Astrocyte of the spinal cord (primary cell): ENCODE data around the gene MCF2L2.
A peak's percentile ranks its signal among the peaks of the same experiment; 100 is the strongest.

Source experiments
- DNase-seq: peaks from one replicate; pipeline ENCODE4 v3.0.0; 2011; ENCODE audit warnings: low read depth, low spot score
- H3K4me3 ChIP-seq: 2 replicates; pipeline ENCODE4 v1.5.1; 2011; ENCODE audit warnings: low read depth, mild to moderate bottlenecking, low read length, moderate library complexity
- CTCF ChIP-seq: IDR thresholded peaks from 2 replicates; pipeline ENCODE4 v1.5.1; 2012; ENCODE audit warnings: low read depth, mild to moderate bottlenecking, low read length, inconsistent platforms
- in situ Hi-C: cut with HindIII; loops from 2 replicates; pipeline ENCODE4 v1.10.0; 2017; ENCODE audit warnings: low sequenced_read_pairs

MCF2L2 gene

GRCh38 chr3:183151821-183152351 is 276.5 kb downstream of the MCF2L2 start:
- in situ Hi-C loops, result no loop called here
- no peak overlapping the region for H3K4me3 ChIP-seq
- DNase-seq, result no peak
- no peak for TF ChIP-seq CTCF

- no peak overlapping the region for H3K4me3 ChIP-seq
- in situ Hi-C loops, result no loop called here
- DNase-seq, result no peak
- TF ChIP-seq CTCF, result no peak
Observed at GRCh38 chr3:183151086-183151485, 277.3 kb downstream of the MCF2L2 start.

GRCh38 chr3:183149915-183150750 is 278.3 kb downstream of the MCF2L2 start:
- DNase-seq, result no peak
- no peak overlapping the region for H3K4me3 ChIP-seq
- in situ Hi-C loops, result no loop called here
- no peak for TF ChIP-seq CTCF

GRCh38 chr3:183148056-183148455 is 280.4 kb downstream of the MCF2L2 start:
- H3K4me3 ChIP-seq, result no peak overlapping the region
- in situ Hi-C loops, result no loop called here
- no peak for TF ChIP-seq CTCF
- peak; percentile 88 for DNase-seq

GRCh38 chr3:183144363-183144762 is 284.1 kb downstream of the MCF2L2 start:
- no peak for TF ChIP-seq CTCF
- in situ Hi-C loops, result no loop called here
- H3K4me3 ChIP-seq, result no peak overlapping the region
- DNase-seq, result no peak

- in situ Hi-C loops, result no loop called here
- no peak for TF ChIP-seq CTCF
- no peak for DNase-seq
Observed at GRCh38 chr3:183142199-183142598, 286.2 kb downstream of the MCF2L2 start.

More at GRCh38 chr3:183142199-183142598, 286.2 kb downstream of the MCF2L2 start:
- no peak overlapping the region for H3K4me3 ChIP-seq
